Measurements from ENCODE around the gene ZEB2. TPM values are rescaled to one million over a fixed set of nuclear protein-coding genes. Genes with fewer than 3 reads are reported as not detected.

ZEB2 gene
- total RNA-seq, 1 experiment from 2014 or later = 1.2 TPM

DNA sequence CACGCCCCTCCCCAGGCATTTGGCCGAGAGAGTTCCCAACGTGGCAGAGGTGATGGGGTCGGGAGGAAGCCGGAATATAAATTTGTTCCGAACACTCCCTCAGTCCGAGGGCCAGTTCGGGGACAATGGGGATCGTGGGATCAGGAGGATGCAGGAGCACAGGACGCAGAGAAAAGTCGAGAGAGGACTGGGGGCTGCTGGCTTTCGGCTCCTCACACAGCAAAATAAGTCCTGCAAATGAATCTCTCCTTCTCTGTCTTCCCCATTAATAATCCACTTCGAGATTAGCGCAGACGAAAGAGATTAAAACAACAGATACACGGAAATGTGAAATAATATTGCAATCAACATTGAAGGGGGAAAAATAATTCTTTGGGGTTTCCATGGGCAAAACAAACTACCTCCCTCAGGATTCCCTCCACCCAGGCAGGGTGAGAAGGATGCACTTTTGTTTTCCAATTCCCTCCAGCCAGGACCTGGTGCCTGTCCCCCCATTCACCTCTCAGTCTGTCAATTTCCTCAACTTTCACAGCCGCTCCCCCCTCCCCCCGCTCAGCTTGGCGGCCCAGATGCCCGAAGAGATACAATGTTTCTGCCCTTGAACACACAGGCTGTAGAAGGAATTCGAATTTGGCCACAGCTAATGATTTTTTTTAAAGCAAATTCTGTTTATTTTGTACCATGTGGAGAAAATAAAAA is 3.1 kb upstream of the ZEB2 start:
- no peak overlapping the region for H2BK12ac ChIP-seq (ENCODE audit: insufficient read length, low read depth, low read length)
- TF ChIP-seq, protein P1, sequence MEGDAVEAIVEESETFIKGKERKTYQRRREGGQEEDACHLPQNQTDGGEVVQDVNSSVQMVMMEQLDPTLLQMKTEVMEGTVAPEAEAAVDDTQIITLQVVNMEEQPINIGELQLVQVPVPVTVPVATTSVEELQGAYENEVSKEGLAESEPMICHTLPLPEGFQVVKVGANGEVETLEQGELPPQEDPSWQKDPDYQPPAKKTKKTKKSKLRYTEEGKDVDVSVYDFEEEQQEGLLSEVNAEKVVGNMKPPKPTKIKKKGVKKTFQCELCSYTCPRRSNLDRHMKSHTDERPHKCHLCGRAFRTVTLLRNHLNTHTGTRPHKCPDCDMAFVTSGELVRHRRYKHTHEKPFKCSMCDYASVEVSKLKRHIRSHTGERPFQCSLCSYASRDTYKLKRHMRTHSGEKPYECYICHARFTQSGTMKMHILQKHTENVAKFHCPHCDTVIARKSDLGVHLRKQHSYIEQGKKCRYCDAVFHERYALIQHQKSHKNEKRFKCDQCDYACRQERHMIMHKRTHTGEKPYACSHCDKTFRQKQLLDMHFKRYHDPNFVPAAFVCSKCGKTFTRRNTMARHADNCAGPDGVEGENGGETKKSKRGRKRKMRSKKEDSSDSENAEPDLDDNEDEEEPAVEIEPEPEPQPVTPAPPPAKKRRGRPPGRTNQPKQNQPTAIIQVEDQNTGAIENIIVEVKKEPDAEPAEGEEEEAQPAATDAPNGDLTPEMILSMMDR (conservative IDR thresholded peaks at IDR 0.05) = no peak
- Mint-ChIP-seq H3K36me3 (ENCODE audit: insufficient read depth in 1 of 3, low read depth in 3 of 3) (no peaks in the 10 kb centered on the region), H3K4me3 (peak overlapping the region; percentile 60 to 83), H3K9me3 (no peaks in the 10 kb centered on the region; a peak in 1 of 5 replicates), H3K27ac (peak overlapping the region in 2 of 3 experiments; percentile 53 to 66; a peak in 4 of 7 replicates), H3K27me3 (ENCODE audit: low read depth) (peaks cover 3% of the 10 kb centered on the region), H3K4me1 (peaks cover 32 to 41% of the 10 kb centered on the region in 2 experiments)
- H3K79me2 ChIP-seq (ENCODE audit: insufficient read depth, low read length) = no peaks in the 10 kb centered on the region
- H3K18ac ChIP-seq (ENCODE audit: insufficient read length, low read depth, low read length) = no peak overlapping the region
- no peak overlapping the region for H2AK5ac ChIP-seq (ENCODE audit: insufficient read length, low read length)
- no peak overlapping the region for H3K9ac ChIP-seq (ENCODE audit: extremely low read depth, insufficient read length, low read length)
- no peak overlapping the region for H2BK5ac ChIP-seq (ENCODE audit: insufficient read length, low read length)
- H3K23ac ChIP-seq (ENCODE audit: insufficient read length, low read depth, low read length) = no peak overlapping the region
- H3K4ac ChIP-seq (ENCODE audit: low read depth, low read length) = no peak overlapping the region
- no peak overlapping the region for H4K5ac ChIP-seq (ENCODE audit: insufficient read length, low read depth, low read length)
- H3K27ac ChIP-seq (ENCODE audit: insufficient read length, low read depth, low read length) = no peak overlapping the region
- no peak overlapping the region; the same call in 1 of the 2 replicates for H3K14ac ChIP-seq (ENCODE audit: insufficient read depth, low read length)
- WGBS (ENCODE audit: extremely low coverage, insufficient read length, low lambda C conversion rate) = no CpG with 5 or more reads among the region's 21 CpGs
- H2BK20ac ChIP-seq (ENCODE audit: low read depth, low read length, poor library complexity, severe bottlenecking) = no peak overlapping the region
- no peaks in the 10 kb centered on the region for H3K9me3 ChIP-seq (ENCODE audit: control insufficient read depth, low read depth, low read length)
- no peak overlapping the region for H4K91ac ChIP-seq (ENCODE audit: insufficient read length, low read depth, low read length)
- H4K20me1 ChIP-seq (ENCODE audit: control insufficient read depth, insufficient read depth, insufficient read length) = no peaks in the 10 kb centered on the region
- H3T11ph ChIP-seq (ENCODE audit: low read length) = no peak overlapping the region
- H3K4me2 ChIP-seq (ENCODE audit: insufficient read depth, insufficient read length, low read length) = peak overlapping the region; percentile 84
- H3K56ac ChIP-seq (ENCODE audit: insufficient read length, low read depth, low read length) = no peak overlapping the region
- H3K27me3 ChIP-seq (ENCODE audit: insufficient read depth, low read length) = peaks cover 34% of the 10 kb centered on the region
- DNase-seq = peak; percentile 52
- peaks cover 23% of the 10 kb centered on the region for H3K23me2 ChIP-seq (ENCODE audit: insufficient read length, low read depth, low read length, poor library complexity, severe bottlenecking)
- H4K8ac ChIP-seq (replicated peaks; ENCODE audit: insufficient read length, low read depth, low read length) = no peak overlapping the region
- no peak overlapping the region for H2BK15ac ChIP-seq (ENCODE audit: low read depth, low read length)
- H2BK120ac ChIP-seq (ENCODE audit: low read depth, low read length, poor library complexity, severe bottlenecking) = no peak overlapping the region
- peaks cover 3% of the 10 kb centered on the region; the same call in 1 of the 2 replicates for H3K4me1 ChIP-seq (ENCODE audit: insufficient read depth, low read length)
- H2AFZ ChIP-seq (ENCODE audit: low read length) = no peak overlapping the region
- H3K79me1 ChIP-seq (ENCODE audit: insufficient read depth, low read depth, low read length, poor library complexity, severe bottlenecking) = no peaks in the 10 kb centered on the region

Measured in H9 (cell line).